HUES64 (cell line): ENCODE results near the gene SNCAIP.
A peak's percentile ranks its signal among the peaks of the same experiment; 100 is the strongest.
"Not testable (repeated sequence)": the region's sequence is repeated elsewhere in the genome, so short reads cannot be mapped to it uniquely, and the experiment has no call there.

Source experiments
- H3K27ac ChIP-seq: 2 replicates; pipeline ENCODE4 v1.7.0; 2013; ENCODE audit warnings: low read depth, low read length, inconsistent platforms
- H3K27me3 ChIP-seq: 2 replicates; pipeline ENCODE4 v1.6.1; 2013; ENCODE audit warnings: mild to moderate bottlenecking, low read length; ENCODE audit not compliant: insufficient read depth
- H3K36me3 ChIP-seq: 2 replicates; pipeline ENCODE4 v1.6.1; 2013; ENCODE audit warnings: mild to moderate bottlenecking, low read length; ENCODE audit not compliant: insufficient read depth
- H3K4me1 ChIP-seq: 2 replicates; pipeline ENCODE4 v1.6.1; 2013; ENCODE audit warnings: mild to moderate bottlenecking, low read length, moderate library complexity; ENCODE audit not compliant: insufficient read depth
- H3K4me3 ChIP-seq: 2 replicates; pipeline ENCODE4 v1.5.1; 2013; ENCODE audit warnings: mild to moderate bottlenecking, low read length, moderate library complexity
- H3K9ac ChIP-seq: 2 replicates; pipeline ENCODE4 v1.6.1; 2013; ENCODE audit warnings: mild to moderate bottlenecking, low read depth, low read length
- H3K9me3 ChIP-seq: 2 replicates; pipeline ENCODE4 v1.6.1; 2013; ENCODE audit warnings: low read depth, low read length; ENCODE audit not compliant: insufficient read depth
- WGBS: fragments of 150-250, 120-280 bp; methylation state at CpG from one replicate; pipeline ENCODE4 v1.1.7; 2013; ENCODE audit warnings: missing lambda C conversion rate; 5-methylcytosine and 5-hydroxymethylcytosine counted together

SNCAIP gene

DNA sequence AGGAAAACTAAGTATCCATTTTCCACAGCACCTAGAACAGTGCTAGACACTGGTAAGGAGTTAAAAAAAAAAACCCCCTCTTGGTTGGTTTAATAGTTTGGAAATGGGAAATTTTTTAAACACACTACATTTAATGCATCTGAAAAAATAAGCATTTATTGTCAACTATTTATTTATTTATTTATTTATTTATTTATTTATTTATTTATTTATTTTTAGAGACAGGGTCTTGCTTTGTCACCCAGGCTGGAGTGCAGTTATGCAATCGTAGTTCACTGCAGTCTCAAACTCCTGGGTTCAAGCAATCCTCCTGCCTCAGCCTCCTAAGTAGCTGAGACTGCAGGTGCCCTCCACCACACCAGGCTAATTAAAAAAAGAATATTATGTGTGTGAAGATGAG lies 51.6 kb downstream of the SNCAIP start:
- WGBS, result 80% methylated on average over 1 of the region's 1 CpG
- H3K36me3 ChIP-seq, result no peaks in the 10 kb centered on the region
- H3K9ac ChIP-seq, result no peak overlapping the region
- no peaks in the 10 kb centered on the region for H3K9me3 ChIP-seq
- no peak overlapping the region for H3K27ac ChIP-seq
- peaks cover 10% of the 10 kb centered on the region for H3K4me1 ChIP-seq
- no peak overlapping the region for H3K4me3 ChIP-seq
- no peaks in the 10 kb centered on the region for H3K27me3 ChIP-seq

DNA sequence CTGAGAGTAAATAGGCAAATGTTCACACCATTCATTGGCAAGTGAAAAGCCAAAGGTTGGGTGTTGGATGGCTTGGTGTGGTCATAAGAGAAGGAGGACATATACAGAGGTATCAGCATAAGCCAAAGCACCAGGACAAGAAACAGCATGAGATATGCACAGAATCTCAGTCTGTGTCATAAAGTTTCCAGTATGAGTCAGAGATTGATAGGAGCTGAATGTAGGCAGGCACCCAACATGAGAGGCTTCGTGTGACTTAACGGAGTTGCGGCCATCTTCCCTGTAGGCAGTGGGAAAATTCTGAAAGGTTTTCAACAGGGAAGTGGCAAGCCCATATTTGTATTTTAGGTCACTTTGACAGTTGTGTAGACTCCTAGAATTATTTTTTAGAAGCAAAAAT lies 54.5 kb downstream of the SNCAIP start:
- no peaks in the 10 kb centered on the region for H3K27me3 ChIP-seq
- H3K9me3 ChIP-seq, result no peaks in the 10 kb centered on the region
- no peak overlapping the region for H3K4me3 ChIP-seq
- no peak overlapping the region for H3K9ac ChIP-seq
- 96% methylated on average over 3 of the region's 3 CpGs for WGBS
- H3K4me1 ChIP-seq, result peaks cover 23% of the 10 kb centered on the region
- H3K36me3 ChIP-seq, result no peaks in the 10 kb centered on the region
- no peak overlapping the region for H3K27ac ChIP-seq

DNA sequence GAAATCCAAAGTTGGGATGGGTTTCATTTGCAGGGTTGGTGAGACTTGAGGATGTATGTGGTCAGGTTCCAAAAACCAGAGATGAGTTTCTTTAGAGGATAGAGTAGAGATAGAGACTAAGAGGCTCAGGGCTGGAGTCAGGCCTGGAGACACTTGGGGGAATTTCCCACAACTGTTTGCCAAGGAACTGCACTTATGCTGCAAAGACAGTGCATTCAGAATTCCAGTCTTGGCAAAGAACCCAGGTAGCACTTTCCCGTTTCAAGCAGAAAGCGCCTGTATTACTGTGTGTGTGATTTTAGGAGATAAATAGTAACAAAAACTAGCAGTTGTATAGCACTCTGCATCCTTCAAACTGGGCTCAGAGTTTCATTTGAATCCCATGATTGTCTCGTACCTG lies 55.4 kb downstream of the SNCAIP start:
- Histone ChIP-seq H3K27ac (no peak overlapping the region), H3K9ac (no peak overlapping the region), H3K27me3 (no peaks in the 10 kb centered on the region), H3K4me1 (peaks cover 23% of the 10 kb centered on the region), H3K36me3 (no peaks in the 10 kb centered on the region), H3K4me3 (no peak overlapping the region), H3K9me3 (no peaks in the 10 kb centered on the region)
- WGBS, result 98% methylated on average over 2 of the region's 3 CpGs

DNA sequence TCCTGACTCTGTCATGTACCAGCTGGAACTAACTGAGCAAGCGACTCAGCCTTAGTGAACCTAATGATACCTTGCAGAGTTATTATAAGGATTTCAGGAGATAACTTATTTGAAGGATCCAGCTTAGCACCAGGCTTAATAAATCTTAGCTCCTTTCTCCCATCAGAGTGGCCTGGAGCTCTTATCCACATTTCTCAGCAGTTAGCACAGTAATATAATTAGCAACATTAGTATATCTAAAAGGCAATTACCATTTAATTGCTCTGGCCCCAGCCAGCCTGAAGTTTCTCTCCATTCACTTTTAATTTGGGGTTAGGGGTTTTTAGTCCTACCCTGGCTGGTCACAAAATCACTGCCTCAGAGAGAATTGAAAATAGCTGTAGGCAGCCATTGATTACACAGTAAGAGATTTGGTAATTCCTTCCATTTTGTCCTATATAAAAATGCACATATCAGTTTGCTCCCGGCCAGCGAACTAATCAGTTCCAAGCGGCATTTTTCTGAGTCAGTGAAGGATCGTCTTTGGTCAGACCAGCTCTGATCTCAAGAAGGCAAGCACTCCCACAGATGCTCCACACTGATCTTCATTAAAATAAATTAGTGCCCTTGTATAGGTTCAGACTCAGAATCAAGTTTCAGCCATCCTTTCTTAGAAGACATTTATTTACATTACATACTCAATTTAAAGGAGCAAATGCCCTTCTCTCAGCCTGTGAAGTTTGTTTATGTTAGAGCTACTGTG lies 56.6 kb downstream of the SNCAIP start:
- Histone ChIP-seq H3K36me3 (no peaks in the 10 kb centered on the region), H3K27ac (peak overlapping the region; percentile 4; the same call in 1 of the 2 replicates), H3K9ac (no peak overlapping the region), H3K27me3 (no peaks in the 10 kb centered on the region), H3K4me1 (peaks cover 23% of the 10 kb centered on the region), H3K9me3 (no peaks in the 10 kb centered on the region), H3K4me3 (no peak overlapping the region)
- WGBS, result 58% methylated on average over 5 of the region's 5 CpGs

DNA sequence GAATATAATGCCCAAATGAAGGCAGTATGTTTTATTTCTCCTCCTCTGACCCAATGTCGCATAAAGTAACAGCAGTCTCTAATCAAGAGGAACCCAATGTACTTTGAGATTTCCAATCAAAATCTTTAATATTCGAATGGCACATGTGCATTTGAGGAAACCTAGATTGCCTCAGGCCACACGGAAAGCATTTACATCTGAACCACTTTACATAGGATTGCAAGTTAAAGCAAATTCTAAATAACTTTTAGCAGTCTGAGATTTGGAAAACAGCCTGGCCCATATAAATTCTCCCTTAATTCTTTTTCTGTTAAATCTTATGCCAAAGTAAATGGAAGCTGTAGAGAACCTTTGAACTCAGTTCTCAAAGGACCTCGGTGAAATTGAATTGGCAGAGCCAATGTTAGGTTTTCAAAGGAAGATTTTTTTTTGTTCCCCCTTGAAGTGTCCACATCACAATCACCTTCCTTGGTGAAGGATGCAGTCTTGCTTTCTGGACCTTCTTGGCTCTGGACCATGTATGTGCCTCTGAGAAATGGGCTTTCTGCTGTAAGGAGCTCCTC lies 57.3 kb downstream of the SNCAIP start:
- H3K4me3 ChIP-seq, result no peak overlapping the region
- no peaks in the 10 kb centered on the region for H3K9me3 ChIP-seq
- H3K4me1 ChIP-seq, result peaks cover 23% of the 10 kb centered on the region
- H3K9ac ChIP-seq, result no peak overlapping the region
- no peaks in the 10 kb centered on the region for H3K27me3 ChIP-seq
- WGBS, result 74% methylated on average over 4 of the region's 4 CpGs
- peak overlapping the region; percentile 4; the same call in 1 of the 2 replicates for H3K27ac ChIP-seq
- H3K36me3 ChIP-seq, result no peaks in the 10 kb centered on the region

DNA sequence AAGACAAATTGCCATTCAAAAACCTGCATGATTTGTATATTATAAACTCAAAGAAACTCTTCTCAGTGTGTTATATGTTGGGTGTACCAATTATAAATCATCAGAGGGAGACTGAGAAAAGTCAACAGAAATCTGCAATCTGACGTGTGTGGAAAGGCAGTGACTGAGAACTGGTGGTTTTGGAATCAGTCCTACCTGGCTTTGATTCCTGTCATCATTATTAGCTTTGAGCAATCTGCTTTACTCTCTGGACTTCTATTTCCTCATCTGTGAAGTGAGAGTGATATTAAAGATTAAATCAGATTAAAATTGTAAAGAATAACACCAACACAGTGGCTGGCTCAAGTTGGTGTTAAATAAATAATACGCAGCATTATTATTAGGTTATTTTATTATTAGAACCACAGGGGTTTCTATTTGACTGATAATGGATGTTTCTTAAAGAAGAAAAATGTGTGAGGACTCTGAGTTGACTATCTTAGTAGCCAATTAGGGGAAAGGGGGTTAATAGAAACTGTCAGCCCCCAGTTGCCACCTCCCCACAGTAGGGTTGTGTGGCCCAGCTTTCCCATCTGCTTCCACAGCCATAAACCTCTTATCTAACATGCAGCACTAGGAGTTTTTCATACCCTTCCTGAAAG lies 59.6 kb downstream of the SNCAIP start:
- no peaks in the 10 kb centered on the region for H3K9me3 ChIP-seq
- H3K4me1 ChIP-seq, result peaks cover 23% of the 10 kb centered on the region
- WGBS, result 88% methylated on average over 2 of the region's 2 CpGs

DNA sequence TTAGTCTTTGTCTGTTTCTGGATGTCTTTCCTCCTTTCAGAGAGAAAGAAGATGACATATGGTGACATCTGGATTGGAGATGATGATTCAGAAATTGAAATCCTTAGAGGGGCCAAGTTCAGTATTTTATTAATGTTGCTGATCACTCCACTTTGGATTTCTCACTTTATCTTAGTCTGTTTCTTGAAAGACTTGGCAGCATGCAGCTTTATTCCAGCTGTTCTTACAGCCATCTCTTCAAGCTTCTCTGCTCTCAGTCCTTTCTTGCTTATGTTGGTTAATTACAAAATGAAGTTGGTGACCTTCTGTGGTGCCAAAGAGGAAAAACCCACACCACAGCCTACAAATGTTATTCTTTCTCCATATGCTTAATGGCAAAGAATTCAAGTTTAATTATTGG lies 62.1 kb downstream of the SNCAIP start:
- Histone ChIP-seq H3K9me3 (no peaks in the 10 kb centered on the region), H3K27me3 (no peaks in the 10 kb centered on the region), H3K27ac (no peak overlapping the region), H3K4me3 (no peak overlapping the region), H3K36me3 (no peaks in the 10 kb centered on the region), H3K4me1 (peaks cover 10% of the 10 kb centered on the region), H3K9ac (no peak overlapping the region)

More for the DNA sequence above, 59.6 kb downstream of the SNCAIP start:
- no peak overlapping the region for H3K9ac ChIP-seq
- H3K27me3 ChIP-seq, result no peaks in the 10 kb centered on the region
- no peak overlapping the region for H3K4me3 ChIP-seq
- H3K27ac ChIP-seq, result no peak overlapping the region
- H3K36me3 ChIP-seq, result no peaks in the 10 kb centered on the region

DNA sequence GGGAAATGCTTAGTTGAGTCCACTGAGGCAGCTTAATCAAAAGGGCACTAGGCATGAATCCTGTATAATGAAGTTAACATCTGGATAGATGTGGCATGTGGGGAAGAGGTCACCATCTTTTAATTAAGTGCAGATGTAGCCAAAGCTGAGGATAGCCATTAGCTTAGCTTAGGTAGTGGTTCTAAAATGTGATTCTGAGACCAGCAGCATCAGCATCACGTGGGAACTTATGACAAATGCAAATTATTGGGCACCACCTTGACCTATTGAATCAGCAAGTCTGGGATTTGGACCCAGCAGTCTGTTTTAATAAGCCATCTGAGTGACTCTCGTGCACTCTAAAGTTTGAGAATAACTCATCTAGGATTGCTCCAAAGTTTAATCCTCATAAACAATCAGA lies 63.8 kb downstream of the SNCAIP start:
- WGBS, result 88% methylated on average over 2 of the region's 2 CpGs
- Histone ChIP-seq H3K4me1 (no peaks in the 10 kb centered on the region; the same call in 1 of the 2 replicates), H3K27ac (no peak overlapping the region), H3K4me3 (no peak overlapping the region), H3K36me3 (no peaks in the 10 kb centered on the region), H3K27me3 (no peaks in the 10 kb centered on the region), H3K9ac (no peak overlapping the region), H3K9me3 (no peaks in the 10 kb centered on the region)

DNA sequence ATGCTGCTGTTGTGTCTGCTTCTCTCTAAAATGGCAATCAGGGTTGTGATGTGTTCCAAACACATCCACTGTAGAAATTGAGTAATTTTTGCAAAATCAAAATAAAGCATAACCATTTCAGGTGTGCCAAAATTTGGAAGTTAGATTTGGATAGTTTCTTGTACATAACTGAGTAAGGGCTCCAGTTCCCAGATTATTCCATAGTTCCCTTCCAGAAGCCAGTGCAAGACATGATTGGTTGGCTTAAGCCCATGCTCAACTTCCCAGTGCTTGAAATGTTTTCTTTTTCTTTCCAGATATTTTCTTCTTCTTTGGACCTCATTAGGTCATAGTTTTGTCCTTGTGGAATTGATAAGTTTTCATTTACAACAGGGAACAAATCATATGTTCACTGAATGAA lies 64.2 kb downstream of the SNCAIP start:
- Histone ChIP-seq H3K27ac (no peak overlapping the region), H3K9me3 (no peaks in the 10 kb centered on the region), H3K27me3 (no peaks in the 10 kb centered on the region), H3K4me3 (no peak overlapping the region), H3K9ac (no peak overlapping the region), H3K4me1 (no peaks in the 10 kb centered on the region; the same call in 1 of the 2 replicates), H3K36me3 (no peaks in the 10 kb centered on the region)

DNA sequence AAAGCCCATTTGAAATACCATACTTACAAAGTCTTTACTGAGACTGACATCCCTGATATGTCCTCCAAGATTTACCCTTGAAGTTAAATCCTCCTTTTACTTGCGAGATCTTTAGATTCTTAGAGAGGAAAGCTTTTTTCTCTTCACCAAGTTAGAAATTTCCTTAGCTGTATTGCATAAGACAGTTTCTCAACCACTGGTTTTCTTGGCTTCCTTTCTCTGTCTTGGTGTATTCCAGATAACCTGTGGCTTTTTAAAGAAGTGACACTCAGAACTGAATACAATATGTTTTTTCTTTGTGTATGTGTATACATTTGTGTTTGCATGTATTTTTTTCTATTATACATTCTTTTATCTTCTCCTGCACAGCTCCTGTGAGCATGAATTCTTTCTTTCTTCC lies 65.0 kb downstream of the SNCAIP start:
- no peaks in the 10 kb centered on the region for H3K9me3 ChIP-seq
- H3K9ac ChIP-seq, result no peak overlapping the region
- H3K36me3 ChIP-seq, result no peaks in the 10 kb centered on the region
- no peak overlapping the region for H3K27ac ChIP-seq
- no peaks in the 10 kb centered on the region for H3K27me3 ChIP-seq
- 100% methylated on average over 1 of the region's 1 CpG for WGBS
- no peak overlapping the region for H3K4me3 ChIP-seq
- no peaks in the 10 kb centered on the region; the same call in 1 of the 2 replicates for H3K4me1 ChIP-seq

DNA sequence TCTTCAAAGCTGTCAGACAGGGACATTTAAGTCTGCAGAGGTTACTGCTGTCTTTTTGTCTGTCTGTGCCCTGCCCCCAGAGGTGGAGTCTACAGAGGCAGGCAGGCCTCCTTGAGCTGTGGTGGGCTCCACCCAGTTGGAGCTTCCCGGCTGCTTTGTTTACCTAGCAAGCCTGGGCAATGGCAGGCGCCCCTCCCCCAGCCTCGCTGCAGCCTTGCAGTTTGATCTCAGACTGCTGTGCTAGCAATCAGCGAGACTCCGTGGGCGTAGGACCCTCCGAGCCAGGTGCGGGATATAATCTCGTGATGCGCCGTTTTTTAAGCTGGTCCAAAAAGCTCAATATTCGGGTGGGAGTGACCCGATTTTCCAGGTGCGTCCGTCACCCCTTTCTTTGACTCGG lies 70.9 kb downstream of the SNCAIP start:
- WGBS, result 60% methylated on average over 13 of the region's 16 CpGs
- H3K36me3 ChIP-seq, H3K9me3 ChIP-seq, H3K4me3 ChIP-seq, H3K9ac ChIP-seq, H3K27ac ChIP-seq, H3K27me3 ChIP-seq, H3K4me1 ChIP-seq: not testable (repeated sequence)
